CD4-positive, alpha-beta T cell (primary cell): ENCODE data around the gene PLCB1. TPM values are rescaled to one million over a fixed set of nuclear protein-coding genes. Genes with fewer than 3 reads are reported as not detected.
A peak's percentile ranks its signal among the peaks of the same experiment; 100 is the strongest.

Experiments
- ATAC-seq: fragments of 200-7000 bp; cut with Tn5 transposase; one replicate; pipeline ENCODE4 v1.10.0; 2022; ENCODE audit warnings: mild to moderate bottlenecking; ENCODE audit not compliant: poor library complexity
- CTCF ChIA-PET: fragments of 350-600 bp; sonication (Branson Sonifier 250); formaldehyde crosslinking; loops from one replicate; lab custom pipeline; 2021; ENCODE audit warnings: antibody characterized with exemption, inconsistent platforms; lab: Charles Lee
- POLR2A ChIA-PET: fragments of 350-600 bp; sonication (Branson Sonifier 250); formaldehyde crosslinking; loops from one replicate; lab custom pipeline; 2021; ENCODE audit warnings: antibody characterized with exemption, inconsistent platforms; lab: Charles Lee
- DNase-seq, 14 experiments: peaks; one replicate each; pipeline ENCODE4 v3.0.0-alpha.2; 2013 to 2020; ENCODE audit warnings: mixed read lengths in 2 of 14
- H3K27ac ChIP-seq, 2 donors: one replicate each; pipeline versions ENCODE4 v1.5.1 to v1.7.0; 2013; ENCODE audit warnings: low read length in 2 of 2, low read depth in 1 of 2, mild to moderate bottlenecking in 1 of 2
- H3K27me3 ChIP-seq, 2 experiments: 1 replicate in 1 of 2; 2 replicates in 1 of 2; pipeline versions ENCODE4 v1.6.1 to v1.7.0; 2013; ENCODE audit warnings: low read length in 2 of 2, control low read depth in 1 of 2, mild to moderate bottlenecking in 1 of 2, moderate library complexity in 1 of 2; ENCODE audit not compliant: insufficient read depth in 2 of 2, control insufficient read depth in 1 of 2
- H3K36me3 ChIP-seq: one replicate; pipeline ENCODE4 v1.6.1; 2013; ENCODE audit warnings: low read length, control low read depth; ENCODE audit not compliant: insufficient read depth
- H3K4me1 ChIP-seq: one replicate; pipeline ENCODE4 v1.6.1; 2013; ENCODE audit warnings: low read length, control low read depth; ENCODE audit not compliant: insufficient read depth
- H3K4me3 ChIP-seq: one replicate; pipeline ENCODE4 v1.5.1; 2013; ENCODE audit warnings: mild to moderate bottlenecking, low read length, moderate library complexity
- H3K9me3 ChIP-seq, 2 experiments: 1 replicate in 1 of 2; 2 replicates in 1 of 2; pipeline versions ENCODE4 v1.6.1 to v1.7.0; 2013; ENCODE audit warnings: low read length in 2 of 2, mild to moderate bottlenecking in 2 of 2, control low read depth in 1 of 2, moderate library complexity in 1 of 2; ENCODE audit not compliant: control insufficient read depth in 1 of 2, insufficient read depth in 1 of 2
- H3K27ac Mint-ChIP-seq: one replicate; pipeline ENCODE4 v1.8.0; 2020; ENCODE audit warnings: mixed read lengths
- H3K27me3 Mint-ChIP-seq: one replicate; pipeline ENCODE4 v1.8.0; 2021; ENCODE audit warnings: mixed read lengths
- H3K36me3 Mint-ChIP-seq: one replicate; pipeline ENCODE4 v1.8.0; 2021; ENCODE audit warnings: low read depth, mixed read lengths
- H3K4me1 Mint-ChIP-seq: one replicate; pipeline ENCODE4 v1.8.0; 2021; ENCODE audit warnings: low read depth, mixed read lengths
- H3K4me3 Mint-ChIP-seq: one replicate; pipeline ENCODE4 v1.8.0; 2020; ENCODE audit warnings: mild to moderate bottlenecking, mixed read lengths
- H3K9me3 Mint-ChIP-seq: one replicate; pipeline ENCODE4 v1.8.0; 2020; ENCODE audit warnings: mixed read lengths
- CTCF ChIP-seq: fragments of 200-600 bp; IDR thresholded peaks from one replicate; pipeline ENCODE4 v1.8.0; 2022; ENCODE audit warnings: antibody characterized with exemption, mild to moderate bottlenecking
- intact Hi-C, 2 experiments: fragments of 100-400 bp; cut with DNase I in 1 of 2; cut with micrococcal nuclease in 1 of 2; formaldehyde crosslinking; loops; one replicate each; pipeline versions ENCODE4 v1.15.1 to v1.9.0; 2023 to 2025; cut with DNase I, micrococcal nuclease
- total RNA-seq, 174 experiments: library from RNA in 2 of 174; stranded (reverse) in 2 of 174; gene quantifications; one replicate each; pipeline ENCODE4 v1.2.3 and lab custom pipeline; 2021 to 2026

Gene PLCB1
- total RNA-seq, 2 experiments from 2014 or later: 3.8 to 5.6 TPM

GRCh38 chr20:8291873-8292272 is 159.8 kb downstream of the PLCB1 start:
- POLR2A ChIA-PET: no interaction called here
- CTCF ChIA-PET: no interaction called here

GRCh38 chr20:8292793-8293192 is 160.7 kb downstream of the PLCB1 start:
- H3K4me1 Mint-ChIP-seq: no peaks in the 10 kb centered on the region
- Histone ChIP-seq H3K36me3 (no peaks in the 10 kb centered on the region), H3K27me3 (no peaks in the 10 kb centered on the region), H3K4me3 (no peak overlapping the region), H3K9me3 (no peaks in the 10 kb centered on the region), H3K4me1 (no peaks in the 10 kb centered on the region), H3K27ac (no peak overlapping the region)
- H3K4me3 Mint-ChIP-seq: no peak overlapping the region
- peak in 1 of 14 experiments; percentile 38 for DNase-seq
- ATAC-seq: no peak
- H3K27ac Mint-ChIP-seq: no peak overlapping the region
- no peaks in the 10 kb centered on the region for H3K27me3 Mint-ChIP-seq
- H3K36me3 Mint-ChIP-seq: no peaks in the 10 kb centered on the region
- no peaks in the 10 kb centered on the region for H3K9me3 Mint-ChIP-seq
- POLR2A ChIA-PET: no interaction called here
- CTCF ChIA-PET: no interaction called here
- no peak for TF ChIP-seq CTCF
- intact Hi-C loops: no loop called here

More at GRCh38 chr20:8291873-8292272, 159.8 kb downstream of the PLCB1 start:
- Mint-ChIP-seq H3K27me3 (no peaks in the 10 kb centered on the region), H3K4me3 (no peak overlapping the region), H3K9me3 (no peaks in the 10 kb centered on the region), H3K36me3 (no peaks in the 10 kb centered on the region), H3K4me1 (no peaks in the 10 kb centered on the region), H3K27ac (no peak overlapping the region)
- no peaks in the 10 kb centered on the region for H3K9me3 ChIP-seq
- no peak overlapping the region for H3K27ac ChIP-seq
- no peaks in the 10 kb centered on the region for H3K36me3 ChIP-seq
- H3K4me3 ChIP-seq: no peak overlapping the region
- DNase-seq (no peak), ATAC-seq (no peak)
- no peaks in the 10 kb centered on the region for H3K4me1 ChIP-seq
- no peak for TF ChIP-seq CTCF
- H3K27me3 ChIP-seq: no peaks in the 10 kb centered on the region
- intact Hi-C loops: no loop called here

GRCh38 chr20:8293750-8294149 is 161.7 kb downstream of the PLCB1 start:
- H3K9me3 Mint-ChIP-seq: no peaks in the 10 kb centered on the region
- intact Hi-C loops: no loop called here
- H3K27me3 ChIP-seq: no peaks in the 10 kb centered on the region
- no peaks in the 10 kb centered on the region for H3K4me1 Mint-ChIP-seq
- no peaks in the 10 kb centered on the region for H3K4me1 ChIP-seq
- CTCF ChIA-PET: no interaction called here
- no peak overlapping the region for H3K4me3 Mint-ChIP-seq
- no peak overlapping the region for H3K4me3 ChIP-seq
- POLR2A ChIA-PET: no interaction called here
- H3K27ac Mint-ChIP-seq: no peak overlapping the region
- no peaks in the 10 kb centered on the region for H3K9me3 ChIP-seq
- no peaks in the 10 kb centered on the region for H3K36me3 Mint-ChIP-seq
- ATAC-seq (no peak), DNase-seq (no peak)
- H3K27ac ChIP-seq: no peak overlapping the region
- no peaks in the 10 kb centered on the region for H3K27me3 Mint-ChIP-seq
- no peaks in the 10 kb centered on the region for H3K36me3 ChIP-seq
- TF ChIP-seq CTCF: no peak
